NK-92 treated with Interleukin-12 subunit alpha and Interleukin-12 subunit beta, amount 100 ng/mL, for 24 hours (cell line): ENCODE measurements around the gene PLIN3.
"Not testable (repeated sequence)": the region's sequence is repeated elsewhere in the genome, so short reads cannot be mapped to it uniquely, and the experiment has no call there.

ENCODE experiments used
- DNase-seq: peaks from one replicate; lab custom pipeline; 2025; lab: John Stamatoyannopoulos, UW

The PLIN3 gene

GRCh38 chr19:4867534-4868285, at the start of gene PLIN3:
TSS of gene PLIN3 (minus strand) at chr19:4867667. CDS start at chr19:4861394, 6,273 bp downstream.
- DNase-seq, result peak; percentile 72

GRCh38 chr19:4916292-4917082, 49.0 kb upstream of the PLIN3 start:
- no peak for DNase-seq

GRCh38 chr19:4914736-4915501, 47.5 kb upstream of the PLIN3 start:
- DNase-seq, result no peak

GRCh38 chr19:4913996-4914735, 46.7 kb upstream of the PLIN3 start:
- no peak for DNase-seq

GRCh38 chr19:4911786-4912672, 44.6 kb upstream of the PLIN3 start:
- DNase-seq, result no peak

GRCh38 chr19:4911314-4911713, 43.8 kb upstream of the PLIN3 start:
- no peak for DNase-seq

- no peak for DNase-seq
Observed at GRCh38 chr19:4910594-4911281, 43.3 kb upstream of the PLIN3 start.

- peak; percentile 93 for DNase-seq
Observed at GRCh38 chr19:4909897-4910593, 42.6 kb upstream of the PLIN3 start.

GRCh38 chr19:4909156-4909896, 41.9 kb upstream of the PLIN3 start, which contains the start of gene UHRF1:
TSS of gene UHRF1 (plus strand) at chr19:4909501. CDS start at chr19:4910886, 1,385 bp downstream.
- peak; percentile 32 for DNase-seq

- no peak for DNase-seq
Observed at GRCh38 chr19:4908781-4909155, 41.3 kb upstream of the PLIN3 start.

- no peak for DNase-seq
Observed at GRCh38 chr19:4908360-4908759, 40.9 kb upstream of the PLIN3 start.

GRCh38 chr19:4906963-4907362, 39.5 kb upstream of the PLIN3 start:
- DNase-seq, result no peak

GRCh38 chr19:4904481-4904880, 37.0 kb upstream of the PLIN3 start:
- DNase-seq, result no peak

- DNase-seq, result no peak
Observed at GRCh38 chr19:4902796-4903195, 35.3 kb upstream of the PLIN3 start, which contains the start of gene ARRDC5. TSS of gene ARRDC5 (minus strand) at chr19:4902896. CDS start at chr19:4902825, 71 bp downstream.

GRCh38 chr19:4900879-4901278, 33.4 kb upstream of the PLIN3 start:
- not testable (repeated sequence) for DNase-seq

GRCh38 chr19:4897146-4897545, 29.7 kb upstream of the PLIN3 start:
- DNase-seq, result no peak

GRCh38 chr19:4896372-4896771, 28.9 kb upstream of the PLIN3 start:
- DNase-seq, result no peak

GRCh38 chr19:4892962-4893361, 25.5 kb upstream of the PLIN3 start:
- not testable (repeated sequence) for DNase-seq

- DNase-seq, result no peak
Observed at GRCh38 chr19:4891066-4891465, 23.6 kb upstream of the PLIN3 start.
